ENCODE measurements around the gene MRPS15.
"Not testable (repeated sequence)": the region's sequence is repeated elsewhere in the genome, so short reads cannot be mapped to it uniquely, and the experiment has no call there.

- TF ChIP-seq, protein P1, sequence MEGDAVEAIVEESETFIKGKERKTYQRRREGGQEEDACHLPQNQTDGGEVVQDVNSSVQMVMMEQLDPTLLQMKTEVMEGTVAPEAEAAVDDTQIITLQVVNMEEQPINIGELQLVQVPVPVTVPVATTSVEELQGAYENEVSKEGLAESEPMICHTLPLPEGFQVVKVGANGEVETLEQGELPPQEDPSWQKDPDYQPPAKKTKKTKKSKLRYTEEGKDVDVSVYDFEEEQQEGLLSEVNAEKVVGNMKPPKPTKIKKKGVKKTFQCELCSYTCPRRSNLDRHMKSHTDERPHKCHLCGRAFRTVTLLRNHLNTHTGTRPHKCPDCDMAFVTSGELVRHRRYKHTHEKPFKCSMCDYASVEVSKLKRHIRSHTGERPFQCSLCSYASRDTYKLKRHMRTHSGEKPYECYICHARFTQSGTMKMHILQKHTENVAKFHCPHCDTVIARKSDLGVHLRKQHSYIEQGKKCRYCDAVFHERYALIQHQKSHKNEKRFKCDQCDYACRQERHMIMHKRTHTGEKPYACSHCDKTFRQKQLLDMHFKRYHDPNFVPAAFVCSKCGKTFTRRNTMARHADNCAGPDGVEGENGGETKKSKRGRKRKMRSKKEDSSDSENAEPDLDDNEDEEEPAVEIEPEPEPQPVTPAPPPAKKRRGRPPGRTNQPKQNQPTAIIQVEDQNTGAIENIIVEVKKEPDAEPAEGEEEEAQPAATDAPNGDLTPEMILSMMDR (IDR thresholded peaks at IDR 0.05; ENCODE audit: extremely low read depth in 1 of 2, insufficient read depth in 1 of 2, low read depth in 1 of 2, low read length in 2 of 2), result not testable (repeated sequence)
- TF ChIP-seq POLR2AphosphoS5 (IDR thresholded peaks at IDR 0.05; ENCODE audit: insufficient read depth, low read depth, low read length); POLR2A (IDR thresholded peaks at IDR 0.05; ENCODE audit: low read depth, low read length): not testable (repeated sequence)
- TF ChIP-seq, protein P2, sequence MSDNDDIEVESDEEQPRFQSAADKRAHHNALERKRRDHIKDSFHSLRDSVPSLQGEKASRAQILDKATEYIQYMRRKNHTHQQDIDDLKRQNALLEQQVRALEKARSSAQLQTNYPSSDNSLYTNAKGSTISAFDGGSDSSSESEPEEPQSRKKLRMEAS (IDR thresholded peaks at IDR 0.05; ENCODE audit: insufficient read depth, insufficient read length), result not testable (repeated sequence)
Measured at GRCh38 chr1:36501911-36502310, 37.7 kb upstream of the MRPS15 start.

Measured in endothelial cell of umbilical vein (primary cell).